Kidney (tissue), 14 donors: Measurements from ENCODE around the gene CHD9. TPM values are rescaled to one million over a fixed set of nuclear protein-coding genes. Genes with fewer than 3 reads are reported as not detected.

Source experiments
- DNase-seq, 5 donors: peaks; one replicate each; pipeline ENCODE4 v3.0.0-alpha.2; 2013 to 2020
- FAIRE-seq: peaks from 2 replicates; lab custom pipeline; 2012; peaks lifted over from hg19 to GRCh38; lab: Jason Lieb, UNC
- H3K27ac ChIP-seq, 2 donors: one replicate each; pipeline ENCODE4 v1.7.0; 2013; ENCODE audit warnings: low read depth in 2 of 2, low read length in 2 of 2, inconsistent platforms in 1 of 2
- H3K27me3 ChIP-seq: one replicate; pipeline ENCODE4 v1.7.1; 2013; ENCODE audit warnings: low read length, inconsistent platforms; ENCODE audit not compliant: control insufficient read depth, insufficient read depth
- H3K36me3 ChIP-seq, 3 donors: one replicate each; pipeline versions ENCODE4 v1.7.0 to v1.7.1; 2013; ENCODE audit warnings: low read length in 3 of 3, control low read depth in 1 of 3, inconsistent platforms in 1 of 3; ENCODE audit not compliant: insufficient read depth in 3 of 3, control insufficient read depth in 2 of 3
- H3K4me1 ChIP-seq, 3 donors: one replicate each; pipeline versions ENCODE4 v1.7.0 to v1.7.1; 2013; ENCODE audit warnings: low read length in 3 of 3, inconsistent platforms in 1 of 3, low read depth in 1 of 3; ENCODE audit not compliant: control insufficient read depth in 2 of 3, insufficient read depth in 2 of 3
- H3K4me3 ChIP-seq, 3 donors: one replicate each; pipeline versions ENCODE4 v1.7.0 to v1.8.1; 2013; ENCODE audit warnings: low read length in 3 of 3, control low read depth in 1 of 3, inconsistent platforms in 1 of 3
- H3K9ac ChIP-seq, 3 donors: one replicate each; pipeline versions ENCODE4 v1.7.0 to v1.7.1; 2013; ENCODE audit warnings: low read length in 3 of 3, control low read depth in 1 of 3, inconsistent platforms in 1 of 3
- H3K9me3 ChIP-seq, 3 donors: one replicate each; pipeline versions ENCODE4 v1.7.0 to v1.7.1; 2013; ENCODE audit warnings: low read length in 3 of 3, control low read depth in 1 of 3, inconsistent platforms in 1 of 3; ENCODE audit not compliant: control insufficient read depth in 2 of 3, insufficient read depth in 1 of 3
- CTCF ChIP-seq: IDR thresholded peaks from 3 replicates; pipeline ENCODE4 v1.5.1; 2012; ENCODE audit warnings: mild to moderate bottlenecking, moderate library complexity, borderline replicate concordance; ENCODE audit not compliant: insufficient read depth; ENCODE audit errors: extremely low read depth
- intact Hi-C: fragments of 100-400 bp; cut with DNase I; formaldehyde crosslinking; loops from one replicate; pipeline ENCODE4 v1.11.1; 2022
- polyA plus RNA-seq: library from polyadenylated mRNA; stranded (reverse); fragments of 350-450 nt; fragmentation: Illumina TruSeq; extraction: RNeasy Lipid Tissue Mini Kit (QIAGEN cat#74804); gene quantifications from one replicate; pipeline ENCODE4 v1.2.3, GENCODE V29; 2014; ENCODE audit warnings: low read depth, low replicate concordance; ENCODE audit not compliant: insufficient read depth
- total RNA-seq: library from RNA; stranded (reverse); fragmentation: NEBNext Ultra II Directional; extraction: Animal tissue kit (Norgen Biotek cat#: 25700); gene quantifications from one replicate; pipeline ENCODE4 v1.2.1, GENCODE V29; 2021
- donor health status: control.
- donor health status: control.
- donor health status: control.
- donor health status: control.
- donor health status: control.
- donor health status: DM: yes; HTN: yes; CAD: no.
- donor health status: Normal renal cell carcinoma (clear cell type).

Gene CHD9
- total and polyA plus RNA-seq, 2 donors from 2014 or later = 9.4 to 83.7 TPM

DNA sequence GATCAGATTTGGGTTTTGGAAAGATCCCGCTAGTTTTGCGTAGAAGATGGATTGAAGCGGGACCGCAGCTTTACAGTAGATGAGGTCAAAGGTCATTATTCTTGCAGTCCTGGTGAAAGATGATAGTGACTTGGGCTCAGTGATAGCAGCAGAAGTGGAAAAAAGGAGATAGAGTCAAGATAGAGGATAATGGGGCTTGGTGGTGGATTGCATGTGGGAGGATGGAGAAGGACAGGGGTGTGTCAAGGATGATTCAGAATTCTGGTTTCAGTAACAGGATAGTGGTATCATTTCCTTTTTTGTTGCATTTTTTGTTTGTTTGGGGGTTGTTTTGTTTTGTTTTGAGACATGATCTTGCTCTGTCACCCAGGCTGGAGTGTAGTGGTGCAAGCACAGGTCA is 30.7 kb upstream of the CHD9 start:
- H3K4me1 ChIP-seq = no peaks in the 10 kb centered on the region
- no peak for TF ChIP-seq CTCF
- H3K36me3 ChIP-seq = no peaks in the 10 kb centered on the region
- H3K27me3 ChIP-seq = no peaks in the 10 kb centered on the region
- no peak for DNase-seq
- no peak overlapping the region for H3K27ac ChIP-seq
- H3K4me3 ChIP-seq = no peak overlapping the region
- no peaks in the 10 kb centered on the region for H3K9me3 ChIP-seq
- H3K9ac ChIP-seq = no peak overlapping the region
- intact Hi-C loops = no loop called here
- FAIRE-seq = no peak

- H3K9ac ChIP-seq = no peak overlapping the region
- intact Hi-C loops = no loop called here
- FAIRE-seq (no peak), DNase-seq (no peak)
- H3K36me3 ChIP-seq = no peaks in the 10 kb centered on the region
- no peaks in the 10 kb centered on the region for H3K27me3 ChIP-seq
- H3K27ac ChIP-seq = no peak overlapping the region
- H3K4me3 ChIP-seq = peak overlapping the region in 1 of 3 donors; percentile 15
- no peaks in the 10 kb centered on the region for H3K4me1 ChIP-seq
- peaks cover 0 to 3% (median 0%) of the 10 kb centered on the region in 3 donors for H3K9me3 ChIP-seq
- TF ChIP-seq CTCF = no peak
Measured at GRCh38 chr16:53029971-53030370, 24.8 kb upstream of the CHD9 start.

DNA sequence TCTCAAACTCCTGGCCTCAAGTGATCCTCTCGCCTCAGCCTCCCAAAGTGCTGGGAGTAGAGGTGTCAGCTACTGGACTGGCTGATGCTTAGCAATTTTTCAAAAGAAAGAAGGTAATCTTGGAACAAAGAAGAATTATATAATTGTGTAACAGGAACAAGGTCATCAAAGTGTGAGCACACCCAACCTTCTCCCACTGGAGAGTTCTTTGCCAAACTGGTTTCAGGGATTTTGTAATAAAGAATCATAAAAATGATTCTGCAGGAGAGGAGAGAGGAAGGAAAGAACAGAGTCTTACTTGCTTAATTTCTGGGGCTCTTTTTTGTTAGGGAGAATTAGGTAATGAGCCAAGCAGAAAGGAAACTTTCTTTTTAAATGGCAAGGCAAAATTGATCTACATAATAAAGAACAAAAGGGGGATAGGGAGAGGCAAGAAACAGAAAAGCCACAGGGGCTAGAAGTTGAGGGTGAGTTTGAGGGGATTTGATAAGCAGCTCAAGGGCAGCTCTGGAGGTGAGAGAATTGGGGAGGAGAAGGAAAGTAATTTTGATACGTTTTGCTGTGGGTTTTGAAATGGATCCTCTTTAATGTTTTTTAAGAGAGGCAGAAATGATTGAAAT is 23.4 kb upstream of the CHD9 start:
- H3K4me3 ChIP-seq = no peak overlapping the region
- peaks cover 0 to 3% (median 0%) of the 10 kb centered on the region in 3 donors for H3K9me3 ChIP-seq
- no peaks in the 10 kb centered on the region for H3K27me3 ChIP-seq
- H3K27ac ChIP-seq = no peak overlapping the region
- TF ChIP-seq CTCF = no peak
- FAIRE-seq (no peak), DNase-seq (no peak)
- H3K4me1 ChIP-seq = no peaks in the 10 kb centered on the region
- H3K36me3 ChIP-seq = no peaks in the 10 kb centered on the region
- intact Hi-C loops = no loop called here
- no peak overlapping the region for H3K9ac ChIP-seq

GRCh38 chr16:53034306-53034705 is 20.5 kb upstream of the CHD9 start:
- FAIRE-seq = no peak
- H3K4me1 ChIP-seq = peaks cover 0 to 2% (median 0%) of the 10 kb centered on the region in 3 donors

More at GRCh38 chr16:53034306-53034705, 20.5 kb upstream of the CHD9 start:
- H3K27ac ChIP-seq = no peak overlapping the region
- H3K9me3 ChIP-seq = peaks cover 0 to 3% (median 0%) of the 10 kb centered on the region in 3 donors
- no peak for TF ChIP-seq CTCF
- no peaks in the 10 kb centered on the region for H3K27me3 ChIP-seq
- H3K36me3 ChIP-seq = no peaks in the 10 kb centered on the region
- DNase-seq = no peak
- intact Hi-C loops = no loop called here
- no peak overlapping the region for H3K9ac ChIP-seq
- H3K4me3 ChIP-seq = no peak overlapping the region
